GM06990 (cell line): ENCODE data around the gene PLRG1.

Experiments
- DNase-seq: peaks from one replicate; pipeline ENCODE4 v3.0.0-alpha.2; 2011; ENCODE audit not compliant: insufficient read length; ENCODE audit errors: extremely low read depth
- H3K27me3 ChIP-seq: replicated peaks from 2 replicates; pipeline ENCODE4 v1.6.0; 2011; ENCODE audit warnings: low read length; ENCODE audit not compliant: control insufficient read depth, insufficient read depth
- H3K36me3 ChIP-seq: 2 replicates; pipeline ENCODE4 v1.5.1; 2011; ENCODE audit warnings: low read length; ENCODE audit not compliant: control insufficient read depth, insufficient read depth
- H3K4me3 ChIP-seq: replicated peaks from 2 replicates; pipeline ENCODE4 v1.5.1; 2011; ENCODE audit warnings: low read depth, mild to moderate bottlenecking, control low read depth, low read length
- TF ChIP-seq, protein P1 (sequence below): IDR thresholded peaks from 2 replicates; pipeline ENCODE4 v1.5.1; 2011; ENCODE audit warnings: low read length, control low read depth, mild to moderate bottlenecking, inconsistent platforms; ENCODE audit not compliant: insufficient read depth, poor library complexity, severe bottlenecking

Gene PLRG1

DNA sequence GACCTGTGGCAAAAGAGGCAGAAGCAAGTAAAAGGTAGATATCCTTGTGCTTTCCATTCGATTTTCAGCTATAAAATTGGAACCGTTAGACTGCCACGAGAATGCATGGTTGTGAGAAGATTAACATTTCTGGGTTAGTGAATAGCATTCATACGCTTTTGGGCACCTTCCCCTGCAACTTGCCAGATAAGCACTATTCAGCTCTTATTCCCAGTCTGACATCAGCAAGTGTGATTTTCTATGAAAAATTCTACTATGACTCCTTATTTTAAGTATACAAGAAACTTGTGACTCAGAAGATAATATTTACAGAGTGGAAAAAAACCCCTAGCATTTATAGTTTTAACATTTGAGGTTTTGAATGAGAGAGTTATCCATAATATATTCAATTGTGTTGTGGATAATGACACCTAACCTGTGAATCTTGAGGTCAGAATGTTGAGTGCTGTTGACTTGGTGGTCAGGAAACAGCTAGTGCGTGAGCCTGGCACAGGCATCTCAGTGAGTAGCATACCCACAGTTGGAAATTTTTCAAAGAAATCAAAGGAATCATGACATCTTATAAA is 16.5 kb upstream of the PLRG1 start:
- TF ChIP-seq, protein P1, sequence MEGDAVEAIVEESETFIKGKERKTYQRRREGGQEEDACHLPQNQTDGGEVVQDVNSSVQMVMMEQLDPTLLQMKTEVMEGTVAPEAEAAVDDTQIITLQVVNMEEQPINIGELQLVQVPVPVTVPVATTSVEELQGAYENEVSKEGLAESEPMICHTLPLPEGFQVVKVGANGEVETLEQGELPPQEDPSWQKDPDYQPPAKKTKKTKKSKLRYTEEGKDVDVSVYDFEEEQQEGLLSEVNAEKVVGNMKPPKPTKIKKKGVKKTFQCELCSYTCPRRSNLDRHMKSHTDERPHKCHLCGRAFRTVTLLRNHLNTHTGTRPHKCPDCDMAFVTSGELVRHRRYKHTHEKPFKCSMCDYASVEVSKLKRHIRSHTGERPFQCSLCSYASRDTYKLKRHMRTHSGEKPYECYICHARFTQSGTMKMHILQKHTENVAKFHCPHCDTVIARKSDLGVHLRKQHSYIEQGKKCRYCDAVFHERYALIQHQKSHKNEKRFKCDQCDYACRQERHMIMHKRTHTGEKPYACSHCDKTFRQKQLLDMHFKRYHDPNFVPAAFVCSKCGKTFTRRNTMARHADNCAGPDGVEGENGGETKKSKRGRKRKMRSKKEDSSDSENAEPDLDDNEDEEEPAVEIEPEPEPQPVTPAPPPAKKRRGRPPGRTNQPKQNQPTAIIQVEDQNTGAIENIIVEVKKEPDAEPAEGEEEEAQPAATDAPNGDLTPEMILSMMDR, result no peak
- H3K4me3 ChIP-seq, result no peak overlapping the region
- H3K36me3 ChIP-seq, result no peaks in the 10 kb centered on the region
- no peak for DNase-seq
- H3K27me3 ChIP-seq, result no peaks in the 10 kb centered on the region

DNA sequence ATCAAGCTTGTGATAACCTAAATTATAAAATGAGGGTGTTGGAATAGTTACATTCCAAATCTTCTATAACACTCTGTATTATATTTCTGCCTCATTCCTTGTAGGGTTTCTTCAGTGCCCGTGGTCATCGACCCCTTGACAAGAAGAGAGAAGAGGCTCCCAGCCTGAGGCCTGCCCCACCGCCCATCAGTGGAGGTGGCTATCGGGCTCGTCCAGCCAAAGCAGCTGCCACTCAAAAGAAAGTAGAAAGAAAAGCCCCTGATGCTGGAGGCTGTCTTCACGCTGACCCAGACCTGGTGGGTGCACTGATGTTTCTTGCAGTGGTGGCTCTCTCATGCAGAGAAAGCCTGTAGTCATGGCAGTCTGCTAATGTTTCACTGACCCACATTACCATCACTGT is 15.5 kb upstream of the PLRG1 start:
- Histone ChIP-seq H3K27me3 (no peaks in the 10 kb centered on the region), H3K4me3 (no peak overlapping the region), H3K36me3 (no peaks in the 10 kb centered on the region)
- DNase-seq, result no peak
- TF ChIP-seq, protein P1, result no peak

DNA sequence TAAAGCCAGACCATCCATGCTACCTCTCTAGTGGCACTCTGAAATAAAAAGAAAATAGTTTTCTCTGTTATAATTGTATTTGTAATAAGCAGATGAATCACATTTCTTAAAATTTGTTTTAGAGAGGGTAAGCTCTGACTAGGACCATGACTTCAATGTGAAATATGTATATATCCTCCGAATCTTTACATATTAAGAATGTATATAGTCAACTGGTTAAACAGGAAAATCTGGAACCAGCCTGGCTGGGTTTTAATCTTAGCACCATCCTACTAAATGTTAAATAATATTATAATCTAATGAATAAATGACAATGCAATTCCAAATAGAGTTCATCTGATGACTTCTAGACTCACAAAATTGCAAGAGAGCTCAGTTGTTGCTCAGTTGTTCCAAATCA is 14.1 kb upstream of the PLRG1 start:
- Histone ChIP-seq H3K27me3 (no peaks in the 10 kb centered on the region), H3K4me3 (no peak overlapping the region), H3K36me3 (no peaks in the 10 kb centered on the region)
- TF ChIP-seq, protein P1, result no peak
- DNase-seq, result no peak

DNA sequence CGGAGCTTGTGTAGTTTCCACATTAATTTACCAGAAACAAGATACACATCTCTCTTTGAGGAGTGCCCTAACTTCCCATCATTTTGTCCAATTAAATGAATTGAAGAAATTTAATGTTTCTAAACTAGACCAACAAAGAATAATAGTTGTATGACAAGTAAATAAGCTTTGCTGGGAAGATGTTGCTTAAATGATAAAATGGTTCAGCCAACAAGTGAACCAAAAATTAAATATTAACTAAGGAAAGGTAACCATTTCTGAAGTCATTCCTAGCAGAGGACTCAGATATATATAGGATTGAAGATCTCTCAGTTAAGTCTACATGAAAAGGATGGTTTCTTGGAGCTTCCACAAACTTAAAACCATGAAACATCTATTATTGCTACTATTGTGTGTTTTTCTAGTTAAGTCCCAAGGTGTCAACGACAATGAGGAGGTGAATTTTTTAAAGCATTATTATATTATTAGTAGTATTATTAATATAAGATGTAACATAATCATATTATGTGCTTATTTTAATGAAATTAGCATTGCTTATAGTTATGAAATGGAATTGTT is 12.6 kb upstream of the PLRG1 start, which contains the start of gene FGB:
FGB (plus strand) TSS at position 315 of the 558 bp plus-strand sequence; CDS start at position 323, 8 bp downstream.
- Histone ChIP-seq H3K4me3 (no peak within 1 kb of the TSS), H3K27me3 (no peaks in the 10 kb centered on the region), H3K36me3 (no peaks in the 10 kb centered on the region)
- TF ChIP-seq, protein P1, result no peak
- DNase-seq, result no peak

DNA sequence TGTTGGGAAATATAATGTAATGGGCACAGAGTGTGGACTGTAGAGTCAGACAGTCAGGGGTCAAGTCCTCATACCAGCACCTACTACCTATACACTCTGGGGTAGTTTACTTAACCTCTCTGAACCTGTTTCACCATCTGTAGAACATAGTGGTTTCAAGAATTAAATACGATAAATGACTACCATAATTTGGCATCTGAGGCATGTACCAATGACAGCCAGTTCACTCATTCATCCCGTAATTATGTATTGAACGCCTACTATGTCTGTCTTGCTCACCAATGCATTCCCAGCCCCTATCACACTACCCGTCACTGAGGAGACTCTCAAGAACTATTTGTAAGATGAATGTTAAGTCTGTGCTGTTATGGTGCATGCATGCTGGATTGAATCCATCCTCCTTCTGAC is 10.6 kb upstream of the PLRG1 start:
- Histone ChIP-seq H3K4me3 (no peak overlapping the region), H3K36me3 (no peaks in the 10 kb centered on the region), H3K27me3 (no peaks in the 10 kb centered on the region)
- TF ChIP-seq, protein P1, result no peak
- DNase-seq, result no peak
